ENCODE measurements around the gene SUSD3.

The SUSD3 gene

GRCh38 chr9:93126151-93126781, 67.8 kb downstream of the SUSD3 start:
- H3K27ac ChIP-seq, result no peak overlapping the region
- TF ChIP-seq CTCF (conservative IDR thresholded peaks at IDR 0.05) (no peak), ZFX (IDR thresholded peaks at IDR 0.05) (no peak)

- TF ChIP-seq CTCF (conservative IDR thresholded peaks at IDR 0.05) (no peak), ZFX (IDR thresholded peaks at IDR 0.05) (no peak)
- no peak overlapping the region for H3K27ac ChIP-seq
These were observed 68.4 kb downstream of the SUSD3 start for GRCh38 chr9:93126825-93127368.

GRCh38 chr9:93127395-93127911, 69.0 kb downstream of the SUSD3 start:
- TF ChIP-seq CTCF (conservative IDR thresholded peaks at IDR 0.05) (no peak), ZFX (IDR thresholded peaks at IDR 0.05) (no peak)
- no peak overlapping the region for H3K27ac ChIP-seq

- no peak overlapping the region for H3K27ac ChIP-seq
- TF ChIP-seq CTCF (conservative IDR thresholded peaks at IDR 0.05) (no peak), ZFX (IDR thresholded peaks at IDR 0.05) (no peak)
These were observed 69.7 kb downstream of the SUSD3 start for GRCh38 chr9:93128011-93128714.

GRCh38 chr9:93128715-93129224, 70.3 kb downstream of the SUSD3 start:
- no peak overlapping the region for H3K27ac ChIP-seq
- TF ChIP-seq CTCF (conservative IDR thresholded peaks at IDR 0.05), result no peak
- TF ChIP-seq ZFX (IDR thresholded peaks at IDR 0.05), result no peak

- no peak overlapping the region for H3K27ac ChIP-seq
These were observed 70.8 kb downstream of the SUSD3 start for GRCh38 chr9:93129286-93129685.

More at GRCh38 chr9:93129286-93129685, 70.8 kb downstream of the SUSD3 start:
- TF ChIP-seq ZFX (IDR thresholded peaks at IDR 0.05) (no peak), CTCF (conservative IDR thresholded peaks at IDR 0.05) (no peak)
